Retinal pigment epithelial cell (primary cell): ENCODE results near the gene BCO1.

Source experiments
- DNase-seq: peaks from one replicate; pipeline ENCODE4 v3.0.0-alpha.2; 2010; ENCODE audit warnings: low read depth
- H3K4me3 ChIP-seq: 2 replicates; pipeline ENCODE4 v1.5.1; 2011; ENCODE audit warnings: mild to moderate bottlenecking, low read length, control low read depth, moderate library complexity
- TF ChIP-seq, protein P1 (sequence below): conservative IDR thresholded peaks from 2 replicates; pipeline ENCODE4 v1.5.1; 2011; ENCODE audit warnings: low read depth, low read length, control low read depth, inconsistent platforms

The BCO1 gene

DNA sequence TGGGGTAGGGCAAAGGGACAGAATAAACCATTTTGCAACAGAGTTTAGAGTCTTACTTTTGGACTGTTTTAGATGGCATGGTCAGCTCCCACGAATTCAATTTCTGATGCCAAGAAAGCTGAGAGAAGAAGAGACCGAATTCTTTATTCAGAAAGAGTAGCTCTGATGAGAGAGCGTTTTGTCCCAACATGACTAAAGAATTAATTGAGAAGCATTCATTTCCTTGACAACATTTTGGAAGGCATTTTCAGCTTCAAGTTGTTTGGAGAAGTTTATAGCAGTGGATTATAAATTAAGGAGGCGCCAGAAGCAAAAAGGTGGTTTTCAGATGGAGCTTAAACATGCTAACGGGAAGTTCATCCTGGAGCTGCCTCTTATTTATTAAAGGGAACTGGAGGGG, 88.5 kb downstream of the BCO1 start:
- H3K4me3 ChIP-seq, result no peak overlapping the region
- DNase-seq, result no peak
- TF ChIP-seq, protein P1, sequence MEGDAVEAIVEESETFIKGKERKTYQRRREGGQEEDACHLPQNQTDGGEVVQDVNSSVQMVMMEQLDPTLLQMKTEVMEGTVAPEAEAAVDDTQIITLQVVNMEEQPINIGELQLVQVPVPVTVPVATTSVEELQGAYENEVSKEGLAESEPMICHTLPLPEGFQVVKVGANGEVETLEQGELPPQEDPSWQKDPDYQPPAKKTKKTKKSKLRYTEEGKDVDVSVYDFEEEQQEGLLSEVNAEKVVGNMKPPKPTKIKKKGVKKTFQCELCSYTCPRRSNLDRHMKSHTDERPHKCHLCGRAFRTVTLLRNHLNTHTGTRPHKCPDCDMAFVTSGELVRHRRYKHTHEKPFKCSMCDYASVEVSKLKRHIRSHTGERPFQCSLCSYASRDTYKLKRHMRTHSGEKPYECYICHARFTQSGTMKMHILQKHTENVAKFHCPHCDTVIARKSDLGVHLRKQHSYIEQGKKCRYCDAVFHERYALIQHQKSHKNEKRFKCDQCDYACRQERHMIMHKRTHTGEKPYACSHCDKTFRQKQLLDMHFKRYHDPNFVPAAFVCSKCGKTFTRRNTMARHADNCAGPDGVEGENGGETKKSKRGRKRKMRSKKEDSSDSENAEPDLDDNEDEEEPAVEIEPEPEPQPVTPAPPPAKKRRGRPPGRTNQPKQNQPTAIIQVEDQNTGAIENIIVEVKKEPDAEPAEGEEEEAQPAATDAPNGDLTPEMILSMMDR, result no peak

DNA sequence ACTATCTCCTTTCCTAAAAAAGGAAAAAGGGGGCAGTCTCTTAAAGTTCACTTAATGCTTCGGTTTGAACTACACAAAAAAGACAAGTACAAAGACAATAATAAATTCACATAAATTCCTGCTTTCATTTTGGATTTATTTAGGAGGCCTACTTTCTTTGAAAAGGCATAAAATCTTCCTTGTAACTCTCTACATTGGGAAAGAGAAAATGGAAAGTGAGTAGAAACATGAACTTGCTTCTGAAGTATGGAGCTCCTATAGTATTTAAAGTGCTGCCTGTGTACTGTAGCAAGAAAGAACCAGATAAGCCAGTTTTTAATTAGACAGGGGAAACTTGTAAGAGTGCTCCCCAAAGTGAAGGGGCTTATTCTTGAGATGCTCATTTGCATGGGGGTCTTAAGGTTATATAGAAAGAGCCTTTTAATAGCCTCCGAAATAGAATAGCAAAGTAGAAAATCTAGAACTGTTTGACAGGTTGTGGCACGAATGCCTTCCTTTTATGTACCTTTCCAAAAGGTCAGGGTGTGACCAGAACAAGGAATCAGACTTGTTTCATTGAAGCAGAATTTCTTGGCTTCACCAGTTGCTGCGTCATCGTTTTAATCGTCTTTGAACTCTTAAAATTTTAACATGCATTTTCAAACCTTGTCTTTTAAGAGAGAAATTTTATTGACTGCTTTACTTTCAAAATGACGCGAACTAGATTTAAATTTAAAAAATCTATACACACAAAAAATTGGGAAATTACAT, 89.1 kb downstream of the BCO1 start:
- TF ChIP-seq, protein P1, result no peak
- no peak overlapping the region for H3K4me3 ChIP-seq

DNA sequence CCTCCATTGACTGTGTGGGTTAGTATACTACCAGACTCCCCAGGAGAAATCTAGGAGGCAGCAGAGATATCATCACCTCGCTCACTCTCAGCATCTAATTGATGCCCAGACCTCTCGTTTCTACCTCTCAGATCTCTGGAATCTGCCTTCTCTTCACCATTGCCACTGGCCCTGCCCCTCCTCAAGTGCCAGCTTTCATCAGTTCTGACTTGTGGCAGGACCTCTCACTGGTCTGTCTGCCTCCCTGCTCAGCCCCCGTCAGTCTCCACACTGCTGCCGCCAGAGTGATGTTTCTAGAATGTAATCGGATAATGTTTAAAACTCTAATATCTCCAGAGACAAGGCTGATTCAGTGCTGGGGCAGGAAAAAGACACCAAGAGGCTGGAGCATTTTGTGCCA, 91.5 kb downstream of the BCO1 start:
- TF ChIP-seq, protein P1, result no peak
- no peak overlapping the region for H3K4me3 ChIP-seq
- DNase-seq, result no peak

More for the DNA sequence above, 89.1 kb downstream of the BCO1 start:
- no peak for DNase-seq

DNA sequence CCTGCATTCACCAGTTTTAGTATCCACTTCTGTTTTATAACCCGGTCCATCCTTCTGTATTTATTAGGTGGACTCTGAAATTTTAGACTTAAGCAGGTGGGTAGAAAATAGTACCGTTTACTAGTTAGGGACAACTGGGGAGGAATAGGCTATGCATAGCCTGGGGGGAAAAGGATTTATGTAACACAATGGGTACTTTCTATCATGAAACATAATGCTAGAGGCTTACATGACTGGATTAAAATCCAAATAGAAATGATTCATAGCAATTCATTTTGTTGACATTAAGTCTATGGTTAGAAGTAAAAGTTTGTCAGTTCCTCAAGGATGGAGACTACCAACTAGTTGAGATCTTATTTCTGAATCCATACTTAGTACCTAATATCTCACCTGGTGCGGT, 94.9 kb downstream of the BCO1 start:
- TF ChIP-seq, protein P1, result no peak
- no peak for DNase-seq
- H3K4me3 ChIP-seq, result no peak overlapping the region

DNA sequence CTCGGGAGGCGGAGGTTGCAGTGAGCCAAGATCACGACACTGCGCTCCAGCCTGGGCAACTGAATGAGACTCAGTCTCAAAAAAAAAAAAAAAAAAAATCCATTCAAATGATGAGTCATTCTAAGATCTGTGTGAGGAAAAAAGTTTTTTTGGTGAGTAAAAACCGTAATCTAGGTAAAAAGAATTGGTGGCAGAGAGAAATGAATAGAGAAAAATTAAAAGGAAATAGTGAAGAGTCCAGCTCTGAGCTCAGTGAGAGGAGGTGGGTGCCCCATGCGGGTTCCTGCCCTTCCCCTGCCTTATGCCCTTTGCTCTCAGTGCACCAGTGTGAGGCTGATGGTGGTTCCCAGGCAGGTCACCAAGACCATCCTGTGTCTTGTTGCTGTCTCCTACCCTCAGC, 97.2 kb downstream of the BCO1 start:
- DNase-seq, result no peak

DNA sequence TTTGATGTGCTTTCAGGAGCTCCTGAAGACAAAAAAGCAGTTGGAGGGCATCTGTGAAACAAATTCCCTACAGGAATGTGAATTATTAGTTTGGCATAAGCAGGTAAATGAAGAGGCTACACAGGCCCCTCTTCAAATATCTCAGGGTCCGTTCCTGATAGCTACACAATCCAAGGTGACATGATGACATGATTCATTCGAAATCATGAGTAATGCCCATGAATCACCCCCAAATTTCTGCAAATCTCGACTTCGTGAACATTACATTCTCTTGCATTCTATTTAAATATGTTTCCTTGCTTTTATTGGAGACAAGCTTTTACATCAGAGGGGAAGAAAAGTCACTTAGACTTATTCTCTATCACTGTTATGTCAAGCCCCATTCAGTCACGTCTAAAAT, 98.6 kb downstream of the BCO1 start:
- no peak for DNase-seq
- TF ChIP-seq, protein P1, result no peak
- H3K4me3 ChIP-seq, result no peak overlapping the region

More for the DNA sequence above, 97.2 kb downstream of the BCO1 start:
- H3K4me3 ChIP-seq, result no peak overlapping the region
- TF ChIP-seq, protein P1, result no peak
